Stomach (tissue), 4 donors: ENCODE results near the gene ERFL.

Source experiments
- CTCF ChIP-seq, 7 experiments: fragments of 450-650 bp in 4 of 7; fragments of 200-600 bp in 3 of 7; sonication (generic) in 3 of 7; IDR thresholded peaks; one replicate each; pipeline ENCODE4 v1.5.1; 2016 to 2019; ENCODE audit warnings: antibody characterized with exemption in 7 of 7, control low read depth in 2 of 7, mild to moderate bottlenecking in 1 of 7
- POLR2A ChIP-seq, 4 donors: fragments of 450-650 bp; IDR thresholded peaks; one replicate each; pipeline ENCODE4 v1.6.1; 2016; ENCODE audit warnings: antibody characterized with exemption in 4 of 4, control low read depth in 2 of 4, mild to moderate bottlenecking in 1 of 4, moderate library complexity in 1 of 4
- POLR2AphosphoS5 ChIP-seq, 3 donors: sonication (generic); formaldehyde crosslinking; IDR thresholded peaks; one replicate each; pipeline ENCODE4 v1.6.1; 2016; ENCODE audit warnings: antibody characterized with exemption in 3 of 3

GRCh38 chr19:41958367-41959055, 30.3 kb upstream of the ERFL start:
- peak in 2 of 3 donors; percentile 65 to 77 for TF ChIP-seq POLR2AphosphoS5 (IDR thresholded peaks at IDR 0.05)
- no peak for TF ChIP-seq CTCF (IDR thresholded peaks at IDR 0.05)
- peak in 1 of 4 donors; percentile 25 for TF ChIP-seq POLR2A (IDR thresholded peaks at IDR 0.05)
